GM12878 (cell line): Measurements from ENCODE around the gene NOP9. TPM values are rescaled to one million over a fixed set of nuclear protein-coding genes. Genes with fewer than 3 reads are reported as not detected.
A peak's percentile ranks its signal among the peaks of the same experiment; 100 is the strongest.

Experiments
- BCL3 ChIP-seq: IDR thresholded peaks from 2 replicates; pipeline ENCODE4 v1.6.1; 2011; ENCODE audit warnings: borderline replicate concordance, low read depth, mild to moderate bottlenecking, moderate library complexity, low read length; ENCODE audit not compliant: insufficient read depth, poor library complexity, severe bottlenecking
- HCFC1 ChIP-seq: fragments of 150-350 bp; IDR thresholded peaks from 2 replicates; pipeline ENCODE4 v1.6.1; 2014; ENCODE audit warnings: low read length
- KAT2A ChIP-seq: conservative IDR thresholded peaks from 2 replicates; pipeline ENCODE4 v1.6.1; 2011; ENCODE audit warnings: low read depth, low read length; ENCODE audit not compliant: control insufficient read depth
- KLF5 ChIP-seq: fragments of 450-650 bp; IDR thresholded peaks from 2 replicates; pipeline ENCODE4 v1.6.1; 2014; ENCODE audit warnings: mild to moderate bottlenecking; ENCODE audit not compliant: partially characterized antibody
- MEF2B ChIP-seq: fragments of 450-650 bp; IDR thresholded peaks from 2 replicates; pipeline ENCODE4 v1.6.1; 2018; ENCODE audit warnings: mild to moderate bottlenecking, moderate library complexity; ENCODE audit not compliant: partially characterized antibody, poor library complexity, severe bottlenecking
- NR2C2 ChIP-seq: IDR thresholded peaks from 2 replicates; pipeline ENCODE4 v1.6.1; 2011; ENCODE audit warnings: borderline replicate concordance, low read depth; ENCODE audit not compliant: control insufficient read depth, insufficient read length
- RELA ChIP-seq: fragments of 450-650 bp; IDR thresholded peaks from 2 replicates; pipeline ENCODE4 v1.8.0; 2014; ENCODE audit warnings: borderline replicate concordance; ENCODE audit not compliant: partially characterized antibody
- SMAD1 ChIP-seq: fragments of 450-650 bp; IDR thresholded peaks from 2 replicates; pipeline ENCODE4 v1.6.1; 2018; ENCODE audit warnings: mild to moderate bottlenecking, low read depth; ENCODE audit not compliant: partially characterized antibody
- SMARCA5 ChIP-seq: fragments of 450-650 bp; IDR thresholded peaks from 2 replicates; pipeline ENCODE4 v1.6.1; 2017; ENCODE audit warnings: mild to moderate bottlenecking
- TAF1 ChIP-seq: IDR thresholded peaks from 2 replicates; pipeline ENCODE4 v1.6.1; 2011; ENCODE audit warnings: mild to moderate bottlenecking, low read depth, low read length, borderline replicate concordance
- ZNF274 ChIP-seq: IDR thresholded peaks from one replicate; pipeline ENCODE4 v1.8.0; 2011; ENCODE audit not compliant: insufficient read length, insufficient read depth
- polyA plus RNA-seq, 11 experiments: library from polyadenylated mRNA; depleted of rRNA in 4 of 11; unstranded in 6 of 11; stranded (reverse) in 5 of 11; fragments of >200 nt; fragmentation: Nextera tagmentation in 4 of 11; fragmentation: Illumina TruSeq in 1 of 11; extraction: Ambion mirVana in 4 of 11; extraction: Trizol in 1 of 11; gene quantifications; 1 replicate in 1 of 11; 2 replicates in 10 of 11; pipeline versions ENCODE4 v1.2.1 to v1.2.3, GENCODE V29; 2011 to 2016; ENCODE audit warnings: inconsistent platforms in 2 of 11, missing spikeins in 2 of 11, low read depth in 1 of 11
- total RNA-seq, 4 experiments: library from RNA; depleted of rRNA in 3 of 4; stranded (reverse); fragments of >200 nt in 3 of 4; fragmentation: Illumina TruSeq in 1 of 4; extraction: Trizol in 1 of 4; gene quantifications; 2 replicates each; pipeline versions ENCODE4 v1.2.1 to v1.2.3, GENCODE V29; 2013 to 2021
- TF ChIP-seq, protein P1 (sequence below): fragments of 450-650 bp; IDR thresholded peaks from 2 replicates; pipeline ENCODE4 v1.6.1; 2017; ENCODE audit warnings: mild to moderate bottlenecking, moderate library complexity
- TF ChIP-seq, protein P2 (sequence below): IDR thresholded peaks from 2 replicates; pipeline ENCODE4 v1.6.1; 2011; ENCODE audit warnings: low read depth, low read length, improper control_type of control experiment, borderline replicate concordance
- TF ChIP-seq, protein P3 (sequence below): fragments of 450-650 bp; IDR thresholded peaks from 2 replicates; pipeline ENCODE4 v1.6.1; 2017; ENCODE audit warnings: mild to moderate bottlenecking, moderate library complexity

NOP9 gene
- total and polyA plus RNA-seq, 10 of the 15 experiments (the other 5 are each of a cell fraction or from before 2014, with no cell fraction given) = 2.4 to 43.9 (median 20.3) TPM

GRCh38 chr14:24279301-24280186 lies 20.1 kb upstream of the NOP9 start (continued):
- TF ChIP-seq SMAD1 (no peak), ZNF274 (no peak), HCFC1 (no peak), BCL3 (no peak), RELA (peak; percentile 14), NR2C2 (no peak), KAT2A (no peak), SMARCA5 (0 out of 2 replicates have a peak, but pooled peaks have one; percentile 29), TAF1 (no peak), KLF5 (no peak), MEF2B (peak; percentile 80)
- TF ChIP-seq, protein P1, sequence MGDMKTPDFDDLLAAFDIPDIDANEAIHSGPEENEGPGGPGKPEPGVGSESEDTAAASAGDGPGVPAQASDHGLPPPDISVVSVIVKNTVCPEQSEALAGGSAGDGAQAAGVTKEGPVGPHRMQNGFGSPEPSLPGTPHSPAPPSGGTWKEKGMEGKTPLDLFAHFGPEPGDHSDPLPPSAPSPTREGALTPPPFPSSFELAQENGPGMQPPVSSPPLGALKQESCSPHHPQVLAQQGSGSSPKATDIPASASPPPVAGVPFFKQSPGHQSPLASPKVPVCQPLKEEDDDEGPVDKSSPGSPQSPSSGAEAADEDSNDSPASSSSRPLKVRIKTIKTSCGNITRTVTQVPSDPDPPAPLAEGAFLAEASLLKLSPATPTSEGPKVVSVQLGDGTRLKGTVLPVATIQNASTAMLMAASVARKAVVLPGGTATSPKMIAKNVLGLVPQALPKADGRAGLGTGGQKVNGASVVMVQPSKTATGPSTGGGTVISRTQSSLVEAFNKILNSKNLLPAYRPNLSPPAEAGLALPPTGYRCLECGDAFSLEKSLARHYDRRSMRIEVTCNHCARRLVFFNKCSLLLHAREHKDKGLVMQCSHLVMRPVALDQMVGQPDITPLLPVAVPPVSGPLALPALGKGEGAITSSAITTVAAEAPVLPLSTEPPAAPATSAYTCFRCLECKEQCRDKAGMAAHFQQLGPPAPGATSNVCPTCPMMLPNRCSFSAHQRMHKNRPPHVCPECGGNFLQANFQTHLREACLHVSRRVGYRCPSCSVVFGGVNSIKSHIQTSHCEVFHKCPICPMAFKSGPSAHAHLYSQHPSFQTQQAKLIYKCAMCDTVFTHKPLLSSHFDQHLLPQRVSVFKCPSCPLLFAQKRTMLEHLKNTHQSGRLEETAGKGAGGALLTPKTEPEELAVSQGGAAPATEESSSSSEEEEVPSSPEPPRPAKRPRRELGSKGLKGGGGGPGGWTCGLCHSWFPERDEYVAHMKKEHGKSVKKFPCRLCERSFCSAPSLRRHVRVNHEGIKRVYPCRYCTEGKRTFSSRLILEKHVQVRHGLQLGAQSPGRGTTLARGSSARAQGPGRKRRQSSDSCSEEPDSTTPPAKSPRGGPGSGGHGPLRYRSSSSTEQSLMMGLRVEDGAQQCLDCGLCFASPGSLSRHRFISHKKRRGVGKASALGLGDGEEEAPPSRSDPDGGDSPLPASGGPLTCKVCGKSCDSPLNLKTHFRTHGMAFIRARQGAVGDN = peak; percentile 87
- TF ChIP-seq, protein P2, sequence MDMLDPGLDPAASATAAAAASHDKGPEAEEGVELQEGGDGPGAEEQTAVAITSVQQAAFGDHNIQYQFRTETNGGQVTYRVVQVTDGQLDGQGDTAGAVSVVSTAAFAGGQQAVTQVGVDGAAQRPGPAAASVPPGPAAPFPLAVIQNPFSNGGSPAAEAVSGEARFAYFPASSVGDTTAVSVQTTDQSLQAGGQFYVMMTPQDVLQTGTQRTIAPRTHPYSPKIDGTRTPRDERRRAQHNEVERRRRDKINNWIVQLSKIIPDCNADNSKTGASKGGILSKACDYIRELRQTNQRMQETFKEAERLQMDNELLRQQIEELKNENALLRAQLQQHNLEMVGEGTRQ = no peak; the same call in 1 of the 2 replicates
- TF ChIP-seq, protein P3, sequence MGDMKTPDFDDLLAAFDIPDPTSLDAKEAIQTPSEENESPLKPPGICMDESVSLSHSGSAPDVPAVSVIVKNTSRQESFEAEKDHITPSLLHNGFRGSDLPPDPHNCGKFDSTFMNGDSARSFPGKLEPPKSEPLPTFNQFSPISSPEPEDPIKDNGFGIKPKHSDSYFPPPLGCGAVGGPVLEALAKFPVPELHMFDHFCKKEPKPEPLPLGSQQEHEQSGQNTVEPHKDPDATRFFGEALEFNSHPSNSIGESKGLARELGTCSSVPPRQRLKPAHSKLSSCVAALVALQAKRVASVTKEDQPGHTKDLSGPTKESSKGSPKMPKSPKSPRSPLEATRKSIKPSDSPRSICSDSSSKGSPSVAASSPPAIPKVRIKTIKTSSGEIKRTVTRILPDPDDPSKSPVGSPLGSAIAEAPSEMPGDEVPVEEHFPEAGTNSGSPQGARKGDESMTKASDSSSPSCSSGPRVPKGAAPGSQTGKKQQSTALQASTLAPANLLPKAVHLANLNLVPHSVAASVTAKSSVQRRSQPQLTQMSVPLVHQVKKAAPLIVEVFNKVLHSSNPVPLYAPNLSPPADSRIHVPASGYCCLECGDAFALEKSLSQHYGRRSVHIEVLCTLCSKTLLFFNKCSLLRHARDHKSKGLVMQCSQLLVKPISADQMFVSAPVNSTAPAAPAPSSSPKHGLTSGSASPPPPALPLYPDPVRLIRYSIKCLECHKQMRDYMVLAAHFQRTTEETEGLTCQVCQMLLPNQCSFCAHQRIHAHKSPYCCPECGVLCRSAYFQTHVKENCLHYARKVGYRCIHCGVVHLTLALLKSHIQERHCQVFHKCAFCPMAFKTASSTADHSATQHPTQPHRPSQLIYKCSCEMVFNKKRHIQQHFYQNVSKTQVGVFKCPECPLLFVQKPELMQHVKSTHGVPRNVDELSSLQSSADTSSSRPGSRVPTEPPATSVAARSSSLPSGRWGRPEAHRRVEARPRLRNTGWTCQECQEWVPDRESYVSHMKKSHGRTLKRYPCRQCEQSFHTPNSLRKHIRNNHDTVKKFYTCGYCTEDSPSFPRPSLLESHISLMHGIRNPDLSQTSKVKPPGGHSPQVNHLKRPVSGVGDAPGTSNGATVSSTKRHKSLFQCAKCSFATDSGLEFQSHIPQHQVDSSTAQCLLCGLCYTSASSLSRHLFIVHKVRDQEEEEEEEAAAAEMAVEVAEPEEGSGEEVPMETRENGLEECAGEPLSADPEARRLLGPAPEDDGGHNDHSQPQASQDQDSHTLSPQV = no peak
